Spleen (tissue), 11 donors: ENCODE data around the gene YPEL3. TPM values are rescaled to one million over a fixed set of nuclear protein-coding genes. Genes with fewer than 3 reads are reported as not detected.

Source experiments
- DNase-seq: peaks from one replicate; pipeline ENCODE4 v3.0.0-alpha.2; 2020
- H3K27ac ChIP-seq, 8 donors: fragments of 200-600 bp; sonication (generic) in 7 of 8; 1 replicate in 4 of 8; 2 replicates in 4 of 8; pipeline versions ENCODE4 v1.5.0 to v1.8.0; 2016 to 2021; ENCODE audit warnings: inconsistent platforms in 4 of 8, mild to moderate bottlenecking in 4 of 8, moderate library complexity in 1 of 8
- H3K27me3 ChIP-seq, 7 donors: fragments of 200-600 bp; sonication (generic) in 6 of 7; replicated peaks in 1 of 7; 1 replicate in 4 of 7; 2 replicates in 3 of 7; pipeline versions ENCODE4 v1.5.0 to v1.8.0; 2016 to 2021; ENCODE audit warnings: inconsistent platforms in 3 of 7, mild to moderate bottlenecking in 1 of 7
- H3K36me3 ChIP-seq, 6 donors: fragments of 200-600 bp; sonication (generic) in 5 of 6; 1 replicate in 4 of 6; 2 replicates in 2 of 6; pipeline versions ENCODE4 v1.5.0 to v1.8.0; 2016 to 2021; ENCODE audit warnings: inconsistent platforms in 2 of 6
- H3K4me1 ChIP-seq, 6 donors: fragments of 200-600 bp; sonication (generic) in 5 of 6; 1 replicate in 3 of 6; 2 replicates in 3 of 6; pipeline versions ENCODE4 v1.5.0 to v1.8.0; 2016 to 2021; ENCODE audit warnings: inconsistent platforms in 3 of 6
- H3K4me3 ChIP-seq, 8 donors: fragments of 200-600 bp; sonication (generic) in 7 of 8; 1 replicate in 4 of 8; 2 replicates in 4 of 8; pipeline versions ENCODE4 v1.5.0 to v1.8.0; 2016 to 2021; ENCODE audit warnings: inconsistent platforms in 4 of 8, mild to moderate bottlenecking in 4 of 8, moderate library complexity in 2 of 8
- H3K9me3 ChIP-seq, 8 donors: fragments of 200-600 bp; sonication (generic) in 7 of 8; 1 replicate in 4 of 8; 2 replicates in 4 of 8; pipeline versions ENCODE4 v1.5.0 to v1.8.0; 2016 to 2021; ENCODE audit warnings: inconsistent platforms in 4 of 8
- CTCF ChIP-seq, 11 experiments: fragments of 200-600 bp in 7 of 11; fragments of 450-650 bp in 4 of 11; sonication (generic) in 4 of 11; IDR thresholded peaks in 8 of 11; conservative IDR thresholded peaks in 3 of 11; 1 replicate in 7 of 11; 2 replicates in 4 of 11; pipeline versions ENCODE4 v1.4.0 to v1.8.0; 2016 to 2021; ENCODE audit warnings: antibody characterized with exemption in 11 of 11, inconsistent platforms in 4 of 11, mild to moderate bottlenecking in 1 of 11
- POLR2A ChIP-seq, 3 donors: fragments of 450-650 bp; IDR thresholded peaks; one replicate each; pipeline ENCODE4 v1.5.1; 2017; ENCODE audit warnings: antibody characterized with exemption in 3 of 3, mild to moderate bottlenecking in 1 of 3
- POLR2AphosphoS5 ChIP-seq, 3 donors: sonication (generic); formaldehyde crosslinking; IDR thresholded peaks; one replicate each; pipeline ENCODE4 v1.5.1; 2017; ENCODE audit warnings: antibody characterized with exemption in 3 of 3
- WGBS, 5 donors: extraction: QIAGEN DNeasy Blood & Tissue Kit in 3 of 5; methylation state at CpG; one replicate each; pipeline versions ENCODE4 v1.1.5 to v1.1.7; 2013 to 2018; 5-methylcytosine and 5-hydroxymethylcytosine counted together
- intact Hi-C: fragments of 100-400 bp; cut with DNase I; formaldehyde crosslinking; loops from one replicate; pipeline ENCODE4 v1.15.0; 2023; ENCODE audit warnings: low total_unique reads
- polyA plus RNA-seq, 3 donors: library from polyadenylated mRNA; stranded (reverse); fragments of 200-250 nt; gene quantifications; one replicate each; pipeline ENCODE4 v1.2.1, GENCODE V29; 2013
- total RNA-seq, 7 donors: library from RNA; depleted of rRNA in 3 of 7; stranded (reverse); fragments of >200 nt in 3 of 7; fragmentation: NEBNext Ultra II Directional in 4 of 7; extraction: Animal tissue kit (Norgen Biotek cat#: 25700) in 4 of 7; gene quantifications; one replicate each; pipeline versions ENCODE4 v1.1.0 to v1.2.1, GENCODE V29; 2016 to 2021
- donor health status: healthy with polysubstance abuse.
- donor health status: DM: no; HTN: no; CAD: no; lungs with moderate emphysema.
- donor health status: DM: no; HTN: no; CAD: no.
- donor health status: Bipolar disorder and iron deficiency.
- donor health status: healthy.
- donor health status: DM: no; HTN: no; CAD: no.
- donor health status: DM: yes; HTN: yes; CAD: no.

The YPEL3 gene
- total and polyA plus RNA-seq, 10 donors = 108 to 234 (median 143) TPM

- DNase-seq = no peak
- Histone ChIP-seq H3K4me3 (no peak overlapping the region), H3K27me3 (no peaks in the 10 kb centered on the region), H3K36me3 (peaks cover 6 to 94% (median 80%) of the 10 kb centered on the region in 6 donors), H3K27ac (no peak overlapping the region), H3K4me1 (peaks cover 8 to 59% (median 28%) of the 10 kb centered on the region in 6 donors), H3K9me3 (no peaks in the 10 kb centered on the region)
- TF ChIP-seq POLR2AphosphoS5 (IDR thresholded peaks at IDR 0.05) (no peak), POLR2A (IDR thresholded peaks at IDR 0.05) (no peak), CTCF (IDR thresholded peaks at IDR 0.05 in 8 of 11, conservative IDR thresholded peaks at IDR 0.05 in 3 of 11) (no peak)
- intact Hi-C loops = no loop called here
- 87 to 92% (median 89%) methylated on average over 20 of the region's 20 CpGs for WGBS, 5 donors
Measured at GRCh38 chr16:30082545-30083090, 13.4 kb downstream of the YPEL3 start.

GRCh38 chr16:30079480-30079879, 16.5 kb downstream of the YPEL3 start:
- Histone ChIP-seq H3K36me3 (peaks cover 6 to 74% (median 65%) of the 10 kb centered on the region in 6 donors), H3K27me3 (no peaks in the 10 kb centered on the region), H3K4me1 (peaks cover 24 to 54% (median 42%) of the 10 kb centered on the region in 6 donors), H3K27ac (peak overlapping the region in 2 of 8 donors; percentile 29 to 94), H3K4me3 (no peak overlapping the region), H3K9me3 (no peaks in the 10 kb centered on the region)
- WGBS, 5 donors = 91 to 95% (median 93%) methylated on average over 7 of the region's 7 CpGs
- intact Hi-C loops = no loop called here
- TF ChIP-seq POLR2A (IDR thresholded peaks at IDR 0.05) = no peak
- TF ChIP-seq POLR2AphosphoS5 (IDR thresholded peaks at IDR 0.05) = no peak
- no peak for TF ChIP-seq CTCF (IDR thresholded peaks at IDR 0.05 in 8 of 11, conservative IDR thresholded peaks at IDR 0.05 in 3 of 11)
- peak; percentile 28 for DNase-seq

GRCh38 chr16:30078744-30079143, 17.3 kb downstream of the YPEL3 start:
- intact Hi-C loops = no loop called here
- 81 to 96% (median 83%) methylated on average over 7 of the region's 7 CpGs for WGBS, 5 donors
- no peak overlapping the region for H3K4me3 ChIP-seq
- H3K4me1 ChIP-seq = peaks cover 24 to 55% (median 42%) of the 10 kb centered on the region in 6 donors
- peak overlapping the region in 2 of 8 donors; percentile 94 to 97 for H3K27ac ChIP-seq
- TF ChIP-seq CTCF (IDR thresholded peaks at IDR 0.05 in 8 of 11, conservative IDR thresholded peaks at IDR 0.05 in 3 of 11) = no peak
- no peak for TF ChIP-seq POLR2AphosphoS5 (IDR thresholded peaks at IDR 0.05)
- TF ChIP-seq POLR2A (IDR thresholded peaks at IDR 0.05) = no peak
- peak; percentile 67 for DNase-seq
- H3K27me3 ChIP-seq = no peaks in the 10 kb centered on the region
- peaks cover 4 to 68% (median 58%) of the 10 kb centered on the region in 6 donors for H3K36me3 ChIP-seq
- no peaks in the 10 kb centered on the region for H3K9me3 ChIP-seq

GRCh38 chr16:30077656-30078055, 18.4 kb downstream of the YPEL3 start:
- Histone ChIP-seq H3K4me3 (peak overlapping the region in 1 of 8 donors; percentile 98), H3K27me3 (no peaks in the 10 kb centered on the region), H3K27ac (peak overlapping the region in 2 of 8 donors; percentile 94 to 97), H3K36me3 (peaks cover 0 to 68% (median 56%) of the 10 kb centered on the region in 6 donors), H3K9me3 (no peaks in the 10 kb centered on the region), H3K4me1 (peaks cover 24 to 55% (median 42%) of the 10 kb centered on the region in 6 donors)
- TF ChIP-seq POLR2A (IDR thresholded peaks at IDR 0.05) = no peak
- TF ChIP-seq CTCF (IDR thresholded peaks at IDR 0.05 in 8 of 11, conservative IDR thresholded peaks at IDR 0.05 in 3 of 11) = no peak
- no peak for TF ChIP-seq POLR2AphosphoS5 (IDR thresholded peaks at IDR 0.05)
- peak; percentile 54 for DNase-seq
- 69 to 83% (median 82%) methylated on average over 5 to 6 of the region's 6 CpGs for WGBS, 5 donors
- intact Hi-C loops = no loop called here
